AG20443 (cell line): ENCODE data around the gene PFDN4.
"Not testable (repeated sequence)": the region's sequence is repeated elsewhere in the genome, so short reads cannot be mapped to it uniquely, and the experiment has no call there.

ENCODE experiments used
- DNase-seq: peaks from one replicate; pipeline ENCODE4 v3.0.0; 2012; ENCODE audit warnings: low spot score, mixed read lengths

PFDN4 gene

GRCh38 chr20:54223751-54224150 is 15.9 kb downstream of the PFDN4 start:
- no peak for DNase-seq

- not testable (repeated sequence) for DNase-seq
These were observed 16.8 kb downstream of the PFDN4 start for GRCh38 chr20:54224642-54225041.

- no peak for DNase-seq
These were observed 19.4 kb downstream of the PFDN4 start for GRCh38 chr20:54227241-54227640.

DNA sequence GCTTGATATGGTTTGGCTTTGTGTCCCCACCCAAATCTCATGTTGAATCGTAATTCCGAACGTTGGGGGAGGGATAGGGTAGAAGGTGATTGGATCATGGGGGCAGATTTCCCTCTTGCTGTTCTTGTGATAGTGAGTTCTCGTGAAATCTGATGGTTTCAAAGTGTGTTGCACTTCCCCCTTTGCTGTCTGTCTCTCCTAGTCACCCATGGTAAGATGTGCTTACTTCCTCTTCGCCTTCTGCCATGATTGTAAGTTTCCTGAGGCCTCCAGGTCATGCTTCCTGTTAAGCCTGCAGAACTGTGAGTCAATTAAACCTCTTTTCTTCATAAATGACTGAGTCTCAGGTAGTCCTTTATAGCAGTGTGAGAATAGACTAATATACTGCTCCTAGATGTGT is 19.9 kb downstream of the PFDN4 start:
- DNase-seq: no peak

GRCh38 chr20:54228841-54229240 is 21.0 kb downstream of the PFDN4 start:
- DNase-seq: peak; percentile 16

DNA sequence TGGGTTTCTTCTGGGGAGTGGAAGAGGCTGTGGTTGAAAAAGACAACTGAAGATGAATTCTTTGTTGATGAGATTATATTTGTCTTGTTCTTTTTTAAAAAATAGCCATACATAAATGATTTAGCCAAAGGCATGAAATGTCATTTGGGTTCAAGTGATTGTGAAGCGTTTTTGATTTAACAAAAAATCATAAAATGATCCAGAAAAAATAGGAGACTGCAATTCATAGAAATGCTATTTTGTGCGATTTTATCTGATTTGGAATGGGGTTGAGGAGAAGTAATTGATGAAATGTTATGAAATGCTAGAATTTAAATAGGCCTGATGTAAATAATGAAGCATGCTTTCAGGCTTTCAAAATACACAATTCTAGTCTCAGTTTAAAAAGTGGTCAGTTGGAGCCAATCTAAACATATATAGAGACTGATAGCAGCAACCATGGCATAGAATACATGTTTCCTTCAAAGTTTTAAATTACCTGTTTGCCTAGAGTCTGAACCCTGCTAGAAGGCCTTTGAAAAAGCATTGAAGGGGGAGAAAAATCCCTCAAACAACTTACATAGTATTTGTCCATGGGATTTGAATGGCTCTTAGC is 21.8 kb downstream of the PFDN4 start:
- DNase-seq: no peak

- peak; percentile 47 for DNase-seq
These were observed 23.1 kb downstream of the PFDN4 start for GRCh38 chr20:54231036-54231435.

DNA sequence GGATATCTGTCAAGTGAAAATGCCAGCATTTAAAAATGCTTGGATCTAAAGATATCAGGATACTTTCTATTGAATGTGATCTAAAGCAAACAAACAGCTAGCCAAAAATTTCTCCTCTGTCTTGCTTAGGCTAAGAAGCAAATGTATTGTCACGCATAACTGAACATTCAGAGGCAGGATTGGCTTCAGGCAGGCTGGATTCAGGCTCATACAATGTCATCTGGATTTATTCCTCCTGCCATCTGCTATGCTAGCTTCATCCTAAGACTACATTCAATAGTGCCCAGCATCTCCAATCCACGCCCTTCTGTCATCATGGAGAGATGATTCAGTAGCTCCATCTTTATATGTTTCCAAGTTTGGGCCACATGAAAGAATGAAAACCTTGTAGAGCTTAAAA is 27.1 kb downstream of the PFDN4 start:
- no peak for DNase-seq

GRCh38 chr20:54237116-54237943 is 29.4 kb downstream of the PFDN4 start:
- DNase-seq: no peak

- DNase-seq: no peak
These were observed 36.2 kb downstream of the PFDN4 start for GRCh38 chr20:54244113-54244512.

GRCh38 chr20:54248705-54249104 is 40.8 kb downstream of the PFDN4 start:
- DNase-seq: not testable (repeated sequence)

DNA sequence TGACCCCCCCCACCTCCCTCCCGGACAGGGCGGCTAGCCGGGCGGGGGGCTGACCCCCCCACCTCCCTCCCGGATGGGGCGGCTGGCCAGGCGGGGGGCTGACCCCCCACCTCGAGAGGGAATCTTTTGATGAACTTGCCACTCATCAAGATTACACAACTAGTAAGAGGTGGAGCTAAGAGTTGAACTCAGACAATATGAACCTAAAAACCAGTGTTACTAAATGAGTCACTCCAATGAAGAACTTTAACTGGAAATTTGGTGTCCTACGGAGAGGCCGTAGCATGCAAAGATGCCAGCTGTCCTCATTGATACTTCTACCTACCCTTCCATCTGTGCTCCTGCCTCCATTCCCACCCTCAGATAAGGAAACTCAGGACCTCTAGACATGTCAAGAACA is 42.8 kb downstream of the PFDN4 start:
- DNase-seq: no peak

- DNase-seq: no peak
These were observed 43.2 kb downstream of the PFDN4 start for GRCh38 chr20:54251096-54251495.

- no peak for DNase-seq
These were observed 46.7 kb downstream of the PFDN4 start for GRCh38 chr20:54254596-54254995.

DNA sequence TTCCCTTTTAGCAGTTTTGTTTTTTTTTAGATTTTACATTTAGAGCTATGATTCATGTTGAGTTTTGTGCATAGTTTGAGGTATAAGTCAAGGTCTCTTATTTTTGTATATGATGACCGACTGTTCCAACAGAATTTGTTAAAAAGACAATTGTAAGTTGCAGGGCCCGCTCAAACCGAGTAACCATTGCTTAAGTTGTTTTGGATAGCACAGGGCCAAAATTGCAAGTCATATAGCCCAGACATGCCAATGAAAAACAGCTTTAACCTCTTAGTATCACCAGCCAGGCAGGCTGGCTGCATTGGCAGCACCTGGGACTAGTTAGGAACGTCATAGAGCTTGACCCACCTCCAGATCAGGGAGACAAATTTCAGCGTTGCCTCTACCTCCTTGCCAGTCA is 47.3 kb downstream of the PFDN4 start:
- peak; percentile 14 for DNase-seq

- DNase-seq: no peak
These were observed 48.3 kb downstream of the PFDN4 start for GRCh38 chr20:54256202-54256601.

- peak; percentile 53 for DNase-seq
These were observed 49.4 kb downstream of the PFDN4 start for GRCh38 chr20:54257071-54257816.

GRCh38 chr20:54260116-54260515 is 52.2 kb downstream of the PFDN4 start:
- no peak for DNase-seq

DNA sequence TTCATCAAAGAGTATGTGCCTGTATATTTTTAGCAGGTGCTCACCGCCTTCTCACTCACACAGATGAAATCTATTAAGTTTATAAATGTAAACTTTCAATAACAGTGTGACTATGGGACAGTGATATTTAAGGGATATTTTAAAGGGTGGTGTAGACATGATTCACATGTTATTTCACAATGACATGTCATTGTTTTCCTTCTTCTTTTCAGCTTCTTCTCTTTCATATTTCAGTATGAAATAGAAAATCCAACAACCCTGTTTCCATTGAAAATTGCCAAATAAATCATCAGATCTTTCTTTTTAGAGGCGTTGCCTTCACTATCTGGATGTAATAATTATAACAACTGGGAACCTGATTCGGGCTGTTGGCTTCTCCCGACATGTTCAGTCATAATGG is 54.8 kb downstream of the PFDN4 start:
- DNase-seq: no peak

DNA sequence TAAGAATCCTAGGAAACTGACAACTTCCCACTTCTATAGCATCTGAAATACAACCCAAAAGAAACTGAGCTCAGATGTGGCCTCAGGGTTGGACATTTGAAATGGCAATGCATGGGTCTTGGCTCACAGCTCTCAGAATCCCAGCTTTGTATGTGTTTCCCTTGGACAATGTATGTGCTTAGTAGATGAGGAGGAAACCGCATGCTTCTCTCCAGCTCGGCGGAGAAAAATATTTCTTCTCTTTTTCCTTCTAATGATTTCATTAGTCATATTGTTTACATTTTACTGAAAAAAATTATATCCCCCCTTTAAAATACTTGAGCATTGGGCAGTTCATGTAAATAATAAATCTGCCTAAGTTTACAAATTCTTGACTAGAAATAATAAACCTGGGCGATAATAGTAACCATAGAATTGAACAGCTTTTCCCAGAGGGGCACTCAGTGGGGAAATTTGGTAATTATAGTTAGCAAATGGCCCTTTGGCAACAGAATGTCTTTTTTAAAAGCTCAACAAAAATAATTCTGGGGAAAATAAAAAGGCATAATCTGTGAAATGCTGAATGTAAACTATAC is 55.3 kb downstream of the PFDN4 start:
- no peak for DNase-seq

DNA sequence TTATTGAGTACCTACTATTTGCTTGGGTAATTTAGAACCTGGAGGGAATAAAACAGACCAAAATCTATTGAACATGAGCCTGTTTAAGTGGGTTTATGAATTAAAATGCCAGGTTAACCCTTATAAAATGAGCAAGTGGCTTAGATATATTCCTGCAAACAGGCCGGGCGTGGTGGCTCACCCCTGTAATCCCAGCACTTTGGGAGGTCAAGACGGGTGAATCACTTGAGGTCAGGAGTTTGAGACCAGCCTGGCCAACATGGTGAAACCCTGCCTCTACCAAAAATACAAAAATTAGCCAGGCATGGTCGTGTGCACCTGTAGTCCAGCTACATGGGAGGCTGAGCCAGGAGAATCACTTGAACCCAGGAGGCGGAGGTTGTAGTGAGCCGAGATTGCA is 57.9 kb downstream of the PFDN4 start:
- DNase-seq: not testable (repeated sequence)

GRCh38 chr20:54266844-54267243 is 59.0 kb downstream of the PFDN4 start:
- no peak for DNase-seq
